K562 (cell line): ENCODE measurements around the gene CTSL. TPM values are rescaled to one million over a fixed set of nuclear protein-coding genes. Genes with fewer than 3 reads are reported as not detected.
A peak's percentile ranks its signal among the peaks of the same experiment; 100 is the strongest.

ENCODE experiments used
- ATAC-seq: fragments of 200-7000 bp; cut with Tn5 transposase; 3 replicates; pipeline ENCODE4 v1.9.1; 2020; ENCODE audit warnings: moderate library complexity
- BruUV-seq: library from RNA; stranded (reverse); fragments of 400-500 nt; replicated peaks from 2 replicates; lab custom pipeline; 2021; lab: Mats Ljungman, UMichigan
- CTCF ChIA-PET: fragments of 300-600 bp; formaldehyde crosslinking; extraction: SDS; loops from one replicate; lab custom pipeline; 2021; ENCODE audit warnings: low intra/inter-chr PET ratio; lab: Yijun Ruan, JAX
- POLR2A ChIA-PET: fragments of 300-600, 350-650 bp; sonication (Branson Sonifier 250); formaldehyde crosslinking; extraction: SDS; loops from one replicate; lab custom pipeline; 2021; ENCODE audit warnings: antibody characterized with exemption, inconsistent platforms; lab: Yijun Ruan, JAX
- DNase-seq, 4 experiments: peaks; one replicate each; pipeline versions ENCODE4 v3.0.0 to v3.0.0-alpha.2; 2011 to 2018; ENCODE audit warnings: low spot score in 3 of 4, mixed read lengths in 3 of 4; ENCODE audit errors: extremely low read depth in 1 of 4
- FAIRE-seq: peaks from 2 replicates; lab custom pipeline; 2011; peaks lifted over from hg19 to GRCh38; lab: Jason Lieb, UNC
- H2AFZ ChIP-seq: 2 replicates; pipeline ENCODE4 v1.6.0; 2011; ENCODE audit warnings: low read depth, low read length, control low read depth, inconsistent platforms
- H3K27ac ChIP-seq: fragments of 200-600 bp; 3 replicates; pipeline ENCODE4 v1.8.0; 2011; ENCODE audit warnings: low read depth, mild to moderate bottlenecking, control low read depth, inconsistent platforms, low read length, moderate library complexity, mixed read lengths; ENCODE audit errors: extremely low read depth
- H3K27me3 ChIP-seq, 2 experiments: fragments of 300-600 bp in 1 of 2; 2 replicates in 1 of 2; 3 replicates in 1 of 2; pipeline versions ENCODE4 v1.6.0 to v1.8.0; 2011; ENCODE audit warnings: inconsistent platforms in 2 of 2, low read length in 2 of 2, mild to moderate bottlenecking in 1 of 2, mixed read lengths in 1 of 2, moderate library complexity in 1 of 2; ENCODE audit not compliant: control insufficient read depth in 2 of 2, insufficient read depth in 2 of 2
- H3K36me3 ChIP-seq: fragments of 300-600 bp; 3 replicates; pipeline ENCODE4 v1.8.0; 2011; ENCODE audit warnings: mild to moderate bottlenecking, low read length, inconsistent platforms; ENCODE audit not compliant: control insufficient read depth, insufficient read depth
- H3K4me1 ChIP-seq, 2 experiments: fragments of 200-600 bp in 1 of 2; replicated peaks in 1 of 2; 2 replicates in 1 of 2; 3 replicates in 1 of 2; pipeline versions ENCODE4 v1.5.1 to v1.8.0; 2011; ENCODE audit warnings: inconsistent platforms in 2 of 2, low read length in 2 of 2, mild to moderate bottlenecking in 1 of 2, mixed read lengths in 1 of 2, moderate library complexity in 1 of 2; ENCODE audit not compliant: control insufficient read depth in 2 of 2, insufficient read depth in 2 of 2
- H3K4me2 ChIP-seq: 2 replicates; pipeline ENCODE4 v1.6.1; 2011; ENCODE audit warnings: low read length, control low read depth, inconsistent platforms, mixed read lengths; ENCODE audit not compliant: insufficient read depth
- H3K4me3 ChIP-seq: fragments of 200-600 bp; sonication (generic), shearing (Covaris generic); 2 replicates; pipeline ENCODE4 v1.5.1; 2016; ENCODE audit warnings: control low read depth, inconsistent platforms
- H3K79me2 ChIP-seq: fragments of 200-600 bp; 3 replicates; pipeline ENCODE4 v1.8.0; 2011; ENCODE audit warnings: low read length, inconsistent platforms; ENCODE audit not compliant: control insufficient read depth, insufficient read depth
- H3K9ac ChIP-seq, 2 experiments: 2 replicates each; pipeline versions ENCODE4 v1.6.0 to v1.6.1; 2011; ENCODE audit warnings: low read depth in 2 of 2, low read length in 2 of 2, control low read depth in 1 of 2, inconsistent platforms in 1 of 2, mild to moderate bottlenecking in 1 of 2, mixed read lengths in 1 of 2; ENCODE audit not compliant: insufficient read depth in 1 of 2
- H3K9me1 ChIP-seq: one replicate; pipeline ENCODE4 v1.6.0; 2011; ENCODE audit warnings: inconsistent platforms, mild to moderate bottlenecking, low read length, moderate library complexity; ENCODE audit not compliant: control insufficient read depth, insufficient read depth
- H3K9me3 ChIP-seq: replicated peaks from 2 replicates; pipeline ENCODE4 v1.5.1; 2011; ENCODE audit warnings: low read depth, low read length, inconsistent platforms; ENCODE audit not compliant: control insufficient read depth, insufficient read depth
- H4K20me1 ChIP-seq: replicated peaks from 2 replicates; pipeline ENCODE4 v1.6.1; 2011; ENCODE audit warnings: low read length, inconsistent platforms, mixed read lengths; ENCODE audit not compliant: control insufficient read depth, insufficient read depth
- BCLAF1 ChIP-seq, 2 experiments: fragments of 450-650 bp in 1 of 2; IDR thresholded peaks; 2 replicates each; pipeline ENCODE4 v1.6.1; 2011 to 2017; ENCODE audit warnings: low read depth in 2 of 2, antibody characterized with exemption in 1 of 2, borderline replicate concordance in 1 of 2, low read length in 1 of 2, mild to moderate bottlenecking in 1 of 2, mixed read lengths in 1 of 2; ENCODE audit not compliant: control insufficient read depth in 1 of 2
- NR3C1 ChIP-seq: sonication (generic); formaldehyde crosslinking; IDR thresholded peaks from 2 replicates; pipeline ENCODE4 v1.8.1; 2022; ENCODE audit warnings: missing genetic modification reagents
- POU5F1 ChIP-seq: fragments of 150-350 bp; IDR thresholded peaks from 2 replicates; pipeline ENCODE4 v1.6.1; 2014; ENCODE audit warnings: borderline replicate concordance, low read length, low read depth, mild to moderate bottlenecking; ENCODE audit not compliant: partially characterized antibody
- RBM14 ChIP-seq: fragments of 200-400 bp; formaldehyde crosslinking; IDR thresholded peaks from 2 replicates; pipeline ENCODE4 v1.6.1; 2018; ENCODE audit warnings: low read depth, mild to moderate bottlenecking, low read length, moderate library complexity, borderline replicate concordance; ENCODE audit not compliant: insufficient read depth
- WGBS: fragments of 100-300 bp; shearing (Covaris generic); methylation state at CpG from one replicate; pipeline ENCODE4 v1.1.6; 2016; ENCODE audit warnings: low coverage, mixed read lengths; ENCODE audit not compliant: insufficient coverage; ENCODE audit errors: missing lambda C conversion rate; 5-methylcytosine and 5-hydroxymethylcytosine counted together
- in situ Hi-C: fragments of 300-500 bp; cut with MboI; formaldehyde crosslinking; loops from 4 replicates; pipeline ENCODE4 v1.15.0; 2018; ENCODE audit warnings: inconsistent platforms, mixed read lengths
- intact Hi-C: fragments of 100-400 bp; cut with micrococcal nuclease; formaldehyde crosslinking; loops from 2 replicates; pipeline ENCODE4 v1.14.2; 2022
- polyA plus RNA-seq, 8 experiments: library from polyadenylated mRNA; depleted of rRNA in 4 of 8; stranded (reverse) in 5 of 8; unstranded in 3 of 8; fragments of >200 nt; fragmentation: Nextera tagmentation in 2 of 8; fragmentation: Illumina TruSeq in 1 of 8; extraction: Ambion mirVana in 2 of 8; extraction: Trizol in 1 of 8; gene quantifications; 2 replicates each; pipeline versions ENCODE4 v1.2.1 to v1.2.3, GENCODE V29; 2011 to 2014; ENCODE audit warnings: inconsistent platforms in 1 of 8, missing spikeins in 1 of 8
- total RNA-seq, 7 experiments: library from RNA; depleted of rRNA in 6 of 7; stranded (reverse); fragments of >200 nt in 6 of 7; fragmentation: Illumina TruSeq in 2 of 7; extraction: Trizol in 2 of 7; gene quantifications; 2 replicates each; pipeline versions ENCODE4 v1.2.1 to v1.2.3, GENCODE V29; 2011 to 2021; ENCODE audit warnings: low replicate concordance in 1 of 7
- TF ChIP-seq, protein P1 (sequence below): sonication (generic); formaldehyde crosslinking; IDR thresholded peaks from 2 replicates; pipeline ENCODE4 v1.8.0; 2022; ENCODE audit warnings: mild to moderate bottlenecking, missing genetic modification reagents

CTSL gene
- total and polyA plus RNA-seq, 9 of the 15 experiments (the other 6 are each of a cell fraction or from before 2014, with no cell fraction given) = 55.9 to 165 (median 93.7) TPM

DNA sequence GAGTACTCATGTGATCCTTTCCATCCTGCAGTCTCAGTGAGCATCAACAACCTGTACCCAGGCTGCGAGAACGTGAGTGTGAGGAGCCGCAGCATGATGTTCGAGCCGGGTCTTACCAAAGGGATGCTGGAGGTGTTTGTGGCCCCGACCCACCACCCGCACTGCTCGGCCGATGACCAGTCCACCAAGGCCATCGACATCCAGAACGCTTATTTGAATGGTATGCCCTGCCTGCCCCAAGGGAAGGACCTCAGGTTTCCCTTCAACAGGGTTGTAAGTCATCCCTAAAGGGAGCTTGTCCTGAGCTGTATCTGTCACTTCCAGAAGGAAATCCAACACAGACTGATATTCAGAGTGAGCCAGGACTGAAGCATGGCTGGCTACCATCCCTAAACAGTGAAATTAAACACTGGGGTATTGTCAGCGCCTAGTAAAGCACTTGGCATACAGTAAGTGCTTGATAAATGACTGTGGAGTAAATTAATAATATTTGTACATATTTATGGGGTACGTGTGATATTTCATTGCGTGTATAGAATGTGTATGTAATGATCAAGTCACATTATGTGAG is 39.3 kb upstream of the CTSL start:
- FAIRE-seq (no peak), DNase-seq (no peak), ATAC-seq (no peak)
- Histone ChIP-seq H3K9me3 (no peaks in the 10 kb centered on the region), H3K79me2 (no peaks in the 10 kb centered on the region), H3K4me1 (peaks cover 10 to 14% of the 10 kb centered on the region in 2 experiments; a peak in 4 of 5 replicates), H2AFZ (no peak overlapping the region), H3K4me3 (no peak overlapping the region), H3K36me3 (peaks cover 27% of the 10 kb centered on the region), H3K9ac (peak overlapping the region in 1 of 2 experiments; percentile 61; a peak in 1 of 4 replicates), H3K27me3 (no peaks in the 10 kb centered on the region), H3K9me1 (no peaks in the 10 kb centered on the region), H3K4me2 (no peak overlapping the region), H4K20me1 (no peaks in the 10 kb centered on the region), H3K27ac (no peak overlapping the region)
- intact Hi-C loops = loop anchor here (2.0 to 10.0 kb wide), 2 partner anchors 40 to 358 kb away; partner anchors contain the start of gene CTSL
- TF ChIP-seq NR3C1 (CRISPR knock-in tag) = no peak
- TF ChIP-seq BCLAF1 (IDR thresholded peaks at IDR 0.05; ENCODE audit: borderline replicate concordance in 1 of 2, control insufficient read depth in 1 of 2, low read depth in 2 of 2, low read length in 1 of 2) = no peak
- TF ChIP-seq, protein P1, sequence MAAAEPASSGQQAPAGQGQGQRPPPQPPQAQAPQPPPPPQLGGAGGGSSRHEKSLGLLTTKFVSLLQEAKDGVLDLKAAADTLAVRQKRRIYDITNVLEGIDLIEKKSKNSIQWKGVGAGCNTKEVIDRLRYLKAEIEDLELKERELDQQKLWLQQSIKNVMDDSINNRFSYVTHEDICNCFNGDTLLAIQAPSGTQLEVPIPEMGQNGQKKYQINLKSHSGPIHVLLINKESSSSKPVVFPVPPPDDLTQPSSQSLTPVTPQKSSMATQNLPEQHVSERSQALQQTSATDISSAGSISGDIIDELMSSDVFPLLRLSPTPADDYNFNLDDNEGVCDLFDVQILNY (CRISPR knock-in tag) = no peak
- TF ChIP-seq POU5F1 = no peak
- TF ChIP-seq RBM14 = no peak
- WGBS = 95% methylated on average over 5 of the region's 14 CpGs
- POLR2A ChIA-PET = interaction anchor here (1.5 kb wide), 1 partner anchor 27 kb away, joined by 5 read pairs; no protein-coding TSS in a partner anchor
- CTCF ChIA-PET = interaction anchor here (4.1 kb wide), 1 partner anchor 126 kb away, joined by 21 read pairs; no protein-coding TSS in a partner anchor
- in situ Hi-C loops = loop anchor here (25.0 kb wide), 1 partner anchor 626 kb away; no protein-coding TSS in a partner anchor
- no TSS peak for BruUV-seq
